K562 (cell line): ENCODE results near the gene RBM12. TPM values are rescaled to one million over a fixed set of nuclear protein-coding genes. Genes with fewer than 3 reads are reported as not detected.

Source experiments
- CEBPG ChIP-seq, 3 experiments: fragments of 200-800 bp in 1 of 3; sonication (Bioruptor generic) in 1 of 3; sonication (generic) in 1 of 3; formaldehyde crosslinking in 1 of 3; IDR thresholded peaks in 2 of 3; conservative IDR thresholded peaks in 1 of 3; 2 replicates each; pipeline versions ENCODE4 v1.6.1 to v1.8.0; 2016 to 2022; ENCODE audit warnings: missing compliant biosample characterization in 2 of 3, missing genetic modification characterization in 2 of 3, mild to moderate bottlenecking in 1 of 3, missing genetic modification reagents in 1 of 3
- CLOCK ChIP-seq: fragments of 250-450 bp; sonication (Bioruptor Pico); IDR thresholded peaks from 2 replicates; pipeline ENCODE4 v1.4.0; 2020; ENCODE audit warnings: mild to moderate bottlenecking, moderate library complexity, borderline replicate concordance
- CREB3 ChIP-seq: fragments of 450-650 bp; conservative IDR thresholded peaks from 2 replicates; pipeline ENCODE4 v1.6.1; 2016; ENCODE audit warnings: missing genetic modification characterization, low read depth, mild to moderate bottlenecking, missing compliant biosample characterization, moderate library complexity
- CREBBP ChIP-seq: IDR thresholded peaks from one replicate; pipeline ENCODE4 v1.6.1; 2012; ENCODE audit warnings: low read depth, mild to moderate bottlenecking, control low read depth, inconsistent platforms, low read length
- CTCF ChIP-seq, 3 experiments: IDR thresholded peaks in 2 of 3; conservative IDR thresholded peaks in 1 of 3; 2 replicates each; pipeline ENCODE4 v1.5.1; 2011 to 2012; ENCODE audit warnings: low read length in 3 of 3, mild to moderate bottlenecking in 3 of 3, control low read depth in 2 of 3, improper control_type of control experiment in 1 of 3, inconsistent platforms in 1 of 3, low read depth in 1 of 3, mixed read lengths in 1 of 3, moderate library complexity in 1 of 3; ENCODE audit not compliant: insufficient read depth in 2 of 3
- ELK1 ChIP-seq: sonication (generic); formaldehyde crosslinking; IDR thresholded peaks from 2 replicates; pipeline ENCODE4 v1.8.1; 2022; ENCODE audit warnings: missing genetic modification reagents
- FOS ChIP-seq: IDR thresholded peaks from 3 replicates; pipeline ENCODE4 v1.6.1; 2011; ENCODE audit not compliant: insufficient read length; ENCODE audit errors: extremely low read depth
- HMGN3 ChIP-seq: IDR thresholded peaks from 2 replicates; pipeline ENCODE4 v1.6.1; 2011; ENCODE audit warnings: borderline replicate concordance, low read depth, mild to moderate bottlenecking, mixed read lengths, low read length; ENCODE audit not compliant: insufficient read length; ENCODE audit errors: extremely low read depth
- NR1H2 ChIP-seq: sonication (generic); formaldehyde crosslinking; IDR thresholded peaks from 2 replicates; pipeline ENCODE4 v1.4.0; 2020; ENCODE audit warnings: mild to moderate bottlenecking, missing genetic modification reagents
- RBFOX2 ChIP-seq: fragments of 200-400 bp; formaldehyde crosslinking; IDR thresholded peaks from 2 replicates; pipeline ENCODE4 v1.6.1; 2017; ENCODE audit warnings: low read depth, mild to moderate bottlenecking, low read length, moderate library complexity
- RBM25 ChIP-seq: fragments of 200-400 bp; formaldehyde crosslinking; IDR thresholded peaks from 2 replicates; pipeline ENCODE4 v1.6.1; 2018; ENCODE audit warnings: low read length, low read depth, moderate library complexity; ENCODE audit not compliant: severe bottlenecking
- RFX1 ChIP-seq: fragments of 450-650 bp; IDR thresholded peaks from 2 replicates; pipeline ENCODE4 v1.6.1; 2016; ENCODE audit warnings: mild to moderate bottlenecking, moderate library complexity
- SAP30 ChIP-seq: fragments of 200-600 bp; sonication (generic); IDR thresholded peaks from 2 replicates; pipeline ENCODE4 v1.6.1; 2012; ENCODE audit warnings: borderline replicate concordance, low read depth, mild to moderate bottlenecking, moderate library complexity, low read length, control low read depth, inconsistent platforms; ENCODE audit not compliant: insufficient read depth, poor library complexity, severe bottlenecking
- ZNF282 ChIP-seq: sonication (generic); formaldehyde crosslinking; IDR thresholded peaks from 2 replicates; pipeline ENCODE4 v1.8.1; 2023; ENCODE audit warnings: missing genetic modification reagents
- ZNF324 ChIP-seq: fragments of 250-450 bp; sonication (Bioruptor Pico); IDR thresholded peaks from 2 replicates; pipeline ENCODE4 v1.4.0; 2020; ENCODE audit warnings: mild to moderate bottlenecking
- ZNF699 ChIP-seq: fragments of 250-450 bp; sonication (Bioruptor Pico); IDR thresholded peaks from 2 replicates; pipeline ENCODE4 v1.8.0; 2021; ENCODE audit warnings: mild to moderate bottlenecking, moderate library complexity; ENCODE audit not compliant: insufficient replicate concordance
- ZNF76 ChIP-seq: fragments of 250-450 bp; sonication (Bioruptor Pico); IDR thresholded peaks from 2 replicates; pipeline ENCODE4 v1.4.0; 2020; ENCODE audit warnings: mild to moderate bottlenecking, moderate library complexity, borderline replicate concordance
- ZZZ3 ChIP-seq: fragments of 450-650 bp; IDR thresholded peaks from 2 replicates; pipeline ENCODE4 v1.6.1; 2016; ENCODE audit warnings: antibody characterized with exemption, mild to moderate bottlenecking, moderate library complexity
- polyA plus RNA-seq, 8 experiments: library from polyadenylated mRNA; depleted of rRNA in 4 of 8; stranded (reverse) in 5 of 8; unstranded in 3 of 8; fragments of >200 nt; fragmentation: Nextera tagmentation in 2 of 8; fragmentation: Illumina TruSeq in 1 of 8; extraction: Ambion mirVana in 2 of 8; extraction: Trizol in 1 of 8; gene quantifications; 2 replicates each; pipeline versions ENCODE4 v1.2.1 to v1.2.3, GENCODE V29; 2011 to 2014; ENCODE audit warnings: inconsistent platforms in 1 of 8, missing spikeins in 1 of 8
- total RNA-seq, 7 experiments: library from RNA; depleted of rRNA in 6 of 7; stranded (reverse); fragments of >200 nt in 6 of 7; fragmentation: Illumina TruSeq in 2 of 7; extraction: Trizol in 2 of 7; gene quantifications; 2 replicates each; pipeline versions ENCODE4 v1.2.1 to v1.2.3, GENCODE V29; 2011 to 2021; ENCODE audit warnings: low replicate concordance in 1 of 7

Gene RBM12
- total and polyA plus RNA-seq, 9 of the 15 experiments (the other 6 are each of a cell fraction or from before 2014, with no cell fraction given), result 5.0 to 162 (median 73.3) TPM

DNA sequence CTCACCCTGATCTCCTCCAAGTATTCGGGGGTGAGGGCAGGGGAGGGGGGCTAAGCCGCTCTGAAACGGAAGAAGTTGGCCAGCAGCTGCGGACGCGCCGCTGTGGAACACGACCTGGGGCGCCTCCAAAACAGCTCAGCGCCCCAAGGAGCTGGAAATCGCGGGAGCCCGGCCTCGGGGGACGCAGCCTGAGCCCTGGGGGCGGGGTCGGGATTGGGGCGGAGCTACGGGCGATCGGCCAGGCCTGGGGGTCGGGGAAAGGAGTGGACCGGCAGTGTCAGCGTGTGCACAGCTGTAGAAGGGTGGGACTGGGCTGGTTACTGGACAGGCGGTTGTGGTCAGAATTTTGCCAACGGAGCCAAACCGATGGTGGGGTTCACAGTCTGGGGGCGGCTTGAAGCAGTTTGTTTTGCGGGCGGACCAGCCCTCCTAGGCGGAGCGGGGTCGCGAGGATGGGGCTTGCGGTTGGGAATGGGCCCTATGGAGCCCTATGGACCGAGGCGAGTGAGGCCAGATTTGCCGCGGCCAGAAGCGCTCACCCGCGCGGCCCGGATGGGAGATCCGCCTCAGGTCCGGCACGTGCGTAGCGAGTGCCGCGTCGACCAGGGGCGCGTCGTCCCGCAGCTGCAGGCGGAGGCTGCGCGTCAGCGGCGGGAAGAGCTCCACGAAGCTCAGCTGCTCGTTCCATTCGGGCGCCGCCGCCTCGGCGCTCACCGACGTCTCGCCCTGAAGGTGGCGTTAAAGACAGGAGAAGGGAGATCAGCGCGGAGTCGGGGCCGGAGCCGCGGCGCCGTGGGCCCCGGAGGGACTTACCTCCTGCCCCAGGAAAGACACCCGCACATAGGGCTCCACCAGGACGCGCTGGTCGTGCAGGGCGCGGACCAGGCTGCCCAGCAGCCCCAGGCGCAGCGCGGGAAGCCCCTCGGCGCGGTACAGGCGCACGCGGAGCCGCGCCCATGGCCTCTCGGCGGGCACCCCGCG, 63.4 kb downstream of the RBM12 start (continued):
- TF ChIP-seq FOS, result no peak
- TF ChIP-seq NR1H2 (CRISPR knock-in tag), result peak; percentile 96; the same call in 1 of the 2 replicates
- TF ChIP-seq CREBBP, result no peak
- TF ChIP-seq ZZZ3, result no peak
- no peak for TF ChIP-seq ELK1 (CRISPR knock-in tag)
- no peak for TF ChIP-seq CLOCK (CRISPR knock-in tag)
- no peak for TF ChIP-seq CREB3 (tag)
- TF ChIP-seq ZNF324 (CRISPR knock-in tag), result no peak
- TF ChIP-seq CEBPG (CRISPR knock-in tag; IDR thresholded peaks at IDR 0.05), result no peak
- TF ChIP-seq CEBPG (tag; conservative IDR thresholded peaks at IDR 0.05 in 1 of 2, IDR thresholded peaks at IDR 0.05 in 1 of 2), result no peak
- TF ChIP-seq ZNF282 (CRISPR knock-in tag), result peak; percentile 93; the same call in 1 of the 2 replicates
- peak; percentile 62 to 70 (median 65) for TF ChIP-seq CTCF (IDR thresholded peaks at IDR 0.05 in 2 of 3, conservative IDR thresholded peaks at IDR 0.05 in 1 of 3; ENCODE audit: insufficient read depth in 2 of 3, low read depth in 1 of 3, low read length in 3 of 3)
- no peak for TF ChIP-seq HMGN3
- no peak for TF ChIP-seq RFX1
- TF ChIP-seq RBFOX2, result peak; percentile 72
- TF ChIP-seq SAP30, result no peak
- no peak for TF ChIP-seq ZNF76 (CRISPR knock-in tag)
- TF ChIP-seq RBM25, result no peak
- no peak for TF ChIP-seq ZNF699
